A549 (cell line): ENCODE results near the gene RTP5. TPM values are rescaled to one million over a fixed set of nuclear protein-coding genes. Genes with fewer than 3 reads are reported as not detected.

ENCODE experiments used
- ATAC-seq, 2 experiments: fragments of 200-7000 bp in 1 of 2; fragments of >200 bp in 1 of 2; cut with Nextera tagmentation in 1 of 2; cut with Tn5 transposase in 1 of 2; 3 replicates each; pipeline versions ENCODE4 v1.8.0 to v1.9.1; 2018 to 2020; ENCODE audit warnings: mild to moderate bottlenecking in 1 of 2, moderate library complexity in 1 of 2
- CTCF ChIA-PET: fragments of 300-600 bp; sonication (Branson Sonifier 250); formaldehyde crosslinking; extraction: SDS; loops from one replicate; lab custom pipeline; 2021; ENCODE audit warnings: antibody characterized with exemption, inconsistent platforms; lab: Yijun Ruan, JAX
- POLR2A ChIA-PET: fragments of 350-600 bp; formaldehyde crosslinking; extraction: SDS; loops from one replicate; lab custom pipeline; 2021; ENCODE audit warnings: antibody characterized with exemption, inconsistent platforms; lab: Yijun Ruan, JAX
- DNase-seq, 2 experiments: peaks; one replicate each; pipeline versions ENCODE4 v3.0.0 to v3.0.0-alpha.2; 2011 to 2016; ENCODE audit warnings: low read depth in 1 of 2, low spot score in 1 of 2
- FAIRE-seq: peaks from 2 replicates; lab custom pipeline; 2011; peaks lifted over from hg19 to GRCh38; lab: Jason Lieb, UNC
- H3K27ac ChIP-seq, 2 experiments: fragments of >200 bp; sonication (Bioruptor Twin); formaldehyde crosslinking; 3 replicates each; pipeline ENCODE4 v1.5.1; 2016 to 2017
- H3K4me1 ChIP-seq: fragments of >200 bp; sonication (Bioruptor Twin); formaldehyde crosslinking; 3 replicates; pipeline ENCODE4 v1.6.1; 2016
- H3K4me2 ChIP-seq: fragments of >200 bp; sonication (Bioruptor Twin); formaldehyde crosslinking; 3 replicates; pipeline ENCODE4 v1.6.1; 2016
- H3K4me3 ChIP-seq: fragments of >200 bp; sonication (Bioruptor Twin); formaldehyde crosslinking; 3 replicates; pipeline ENCODE4 v1.5.1; 2016
- H3K9me3 ChIP-seq: fragments of >200 bp; sonication (Bioruptor Twin); formaldehyde crosslinking; 3 replicates; pipeline ENCODE4 v1.6.1; 2016
- ATOH8 ChIP-seq: fragments of 250-450 bp; sonication (Bioruptor Pico); IDR thresholded peaks from 2 replicates; pipeline ENCODE4 v1.5.0; 2020; ENCODE audit warnings: low read depth, mild to moderate bottlenecking, moderate library complexity
- BHLHE40 ChIP-seq: IDR thresholded peaks from 2 replicates; pipeline ENCODE4 v1.6.1; 2012; ENCODE audit warnings: low read depth, low read length, inconsistent platforms
- CBX2 ChIP-seq: fragments of 200-600 bp; sonication (generic); IDR thresholded peaks from 2 replicates; pipeline ENCODE4 v1.6.1; 2016; ENCODE audit warnings: low read depth, mild to moderate bottlenecking, borderline replicate concordance
- CEBPB ChIP-seq, 2 experiments: fragments of >200 bp in 1 of 2; sonication (Bioruptor Twin) in 1 of 2; formaldehyde crosslinking in 1 of 2; IDR thresholded peaks; 2 replicates each; pipeline ENCODE4 v1.6.1; 2012 to 2016
- EHF ChIP-seq: fragments of 250-450 bp; sonication (Bioruptor Pico); IDR thresholded peaks from 2 replicates; pipeline ENCODE4 v1.5.0; 2020; ENCODE audit warnings: mild to moderate bottlenecking
- FOSB ChIP-seq: fragments of 250-450 bp; sonication (Bioruptor Pico); IDR thresholded peaks from 2 replicates; pipeline ENCODE4 v1.5.0; 2020; ENCODE audit warnings: mild to moderate bottlenecking, moderate library complexity
- FOSL2 ChIP-seq, 2 experiments: fragments of 450-650 bp in 1 of 2; fragments of >200 bp in 1 of 2; sonication (Bioruptor Twin) in 1 of 2; formaldehyde crosslinking; IDR thresholded peaks; 2 replicates each; pipeline versions ENCODE4 v1.5.0 to v1.6.1; 2016 to 2020; ENCODE audit warnings: mild to moderate bottlenecking in 1 of 2, moderate library complexity in 1 of 2
- HDAC2 ChIP-seq: fragments of 200-600 bp; sonication (generic); IDR thresholded peaks from 2 replicates; pipeline ENCODE4 v1.6.1; 2016
- HES2 ChIP-seq: fragments of >200 bp; sonication (Bioruptor Twin); formaldehyde crosslinking; IDR thresholded peaks from 2 replicates; pipeline ENCODE4 v1.6.1; 2016
- HEYL ChIP-seq: fragments of 250-450 bp; sonication (Bioruptor Pico); IDR thresholded peaks from 2 replicates; pipeline ENCODE4 v1.8.0; 2021; ENCODE audit warnings: mild to moderate bottlenecking, moderate library complexity
- HOXA7 ChIP-seq: fragments of 250-450 bp; sonication (Bioruptor Pico); IDR thresholded peaks from 2 replicates; pipeline ENCODE4 v1.5.0; 2020; ENCODE audit warnings: mild to moderate bottlenecking, moderate library complexity
- KDM5A ChIP-seq: fragments of 200-600 bp; sonication (generic); IDR thresholded peaks from 2 replicates; pipeline ENCODE4 v1.6.1; 2016; ENCODE audit warnings: antibody characterized with exemption, mild to moderate bottlenecking
- MAZ ChIP-seq: fragments of 150-350 bp; IDR thresholded peaks from 2 replicates; pipeline ENCODE4 v1.6.1; 2014; ENCODE audit warnings: antibody characterized with exemption, low read depth, low read length, borderline replicate concordance
- NPAS2 ChIP-seq: fragments of 250-450 bp; sonication (Bioruptor Pico); IDR thresholded peaks from 2 replicates; pipeline ENCODE4 v1.8.0; 2022; ENCODE audit warnings: mild to moderate bottlenecking, moderate library complexity, borderline replicate concordance
- PHF8 ChIP-seq: fragments of 200-600 bp; sonication (generic); IDR thresholded peaks from 2 replicates; pipeline ENCODE4 v1.6.1; 2016; ENCODE audit warnings: low read depth, mild to moderate bottlenecking, antibody characterized with exemption, moderate library complexity, borderline replicate concordance
- POLR2A ChIP-seq: IDR thresholded peaks from 2 replicates; pipeline ENCODE4 v1.6.1; 2012; ENCODE audit warnings: mild to moderate bottlenecking, low read length
- RCOR1 ChIP-seq: fragments of 150-350 bp; IDR thresholded peaks from 2 replicates; pipeline ENCODE4 v1.6.1; 2014; ENCODE audit warnings: antibody characterized with exemption, low read length, low read depth
- SMC3 ChIP-seq: fragments of >200 bp; sonication (Bioruptor Twin); formaldehyde crosslinking; IDR thresholded peaks from 3 replicates; pipeline ENCODE4 v1.6.1; 2018; ENCODE audit warnings: inconsistent platforms
- SREBF2 ChIP-seq: fragments of 450-650 bp; IDR thresholded peaks from 2 replicates; pipeline ENCODE4 v1.6.1; 2014; ENCODE audit warnings: mild to moderate bottlenecking, moderate library complexity
- ZNF302 ChIP-seq: fragments of 250-450 bp; sonication (Bioruptor Pico); IDR thresholded peaks from 2 replicates; pipeline ENCODE4 v1.9.0; 2021; ENCODE audit warnings: inconsistent platforms, mild to moderate bottlenecking, moderate library complexity
- WGBS: methylation state at CpG from one replicate; pipeline ENCODE4 v1.1.6; 2017; ENCODE audit errors: missing lambda C conversion rate; 5-methylcytosine and 5-hydroxymethylcytosine counted together
- polyA plus RNA-seq, 4 experiments: library from polyadenylated mRNA; depleted of rRNA in 3 of 4; stranded (reverse); fragments of >200 nt; fragmentation: RNase III in 1 of 4; extraction: RNeasy Plus Mini Kit Qiagen cat#74134 plus additional on column Dnase treatment in 1 of 4; gene quantifications; 2 replicates in 3 of 4; 3 replicates in 1 of 4; pipeline ENCODE4 v1.2.3, GENCODE V29; 2011 to 2017
- TF ChIP-seq, protein P1 (sequence below): fragments of >200 bp; sonication (Bioruptor Twin); formaldehyde crosslinking; IDR thresholded peaks from 3 replicates; pipeline ENCODE4 v1.5.1; 2016

Gene RTP5
- polyA plus RNA-seq, 2 of the 4 experiments (the other 2 are of a cell fraction): not detected

DNA sequence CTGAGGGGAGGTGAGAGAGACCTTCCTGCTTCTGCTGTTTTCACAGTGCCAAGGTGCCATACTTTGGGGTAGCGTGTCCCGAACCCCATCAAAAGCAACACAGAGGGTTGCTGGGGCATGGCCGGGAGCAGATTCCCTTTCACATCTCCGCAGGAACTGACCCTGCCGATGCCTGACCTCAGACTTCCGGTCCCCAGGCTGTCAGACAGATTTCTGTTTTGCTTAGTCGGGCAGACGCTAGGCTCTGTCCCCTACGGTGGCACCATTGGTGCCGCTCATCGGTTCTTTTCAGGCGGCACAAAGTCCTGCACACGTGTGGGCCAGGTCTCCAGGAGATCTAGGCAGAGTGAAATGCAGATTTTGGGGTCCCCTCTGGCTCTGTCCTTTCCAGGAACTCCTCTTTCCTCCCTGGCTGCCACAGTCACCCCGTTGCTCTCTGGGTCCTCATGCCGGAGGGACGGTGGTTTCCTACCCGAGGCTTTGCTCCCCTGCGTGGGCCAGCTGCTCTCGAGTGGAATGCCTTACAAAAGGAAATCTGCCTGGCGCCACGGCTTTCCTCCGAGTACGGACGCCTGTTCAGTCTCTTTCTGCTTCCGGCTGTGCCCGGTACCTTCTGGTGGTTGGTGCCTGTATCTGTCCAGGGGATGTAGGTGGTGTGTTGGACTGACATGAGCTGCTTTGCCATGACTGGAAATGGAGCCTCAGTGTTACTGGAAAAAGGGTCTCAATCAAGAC lies 39.3 kb downstream of the RTP5 start:
- DNase-seq (no peak), ATAC-seq (no peak), FAIRE-seq (no peak)
- Histone ChIP-seq H3K4me2 (no peak overlapping the region), H3K9me3 (peaks cover 14% of the 10 kb centered on the region; the same call in 2 of the 3 replicates)
- TF ChIP-seq FOSB (CRISPR knock-in tag) (no peak), PHF8 (no peak), KDM5A (no peak), CBX2 (no peak), ATOH8 (no peak)
- TF ChIP-seq, all 56 proteins: peak for 0
- ChIA-PET CTCF (no interaction called here), POLR2A (no interaction called here)
- WGBS: 72% methylated on average over 26 of the region's 26 CpGs
- Histone ChIP-seq H3K27ac (no peak overlapping the region), H3K4me1 (no peaks in the 10 kb centered on the region), H3K4me3 (no peak overlapping the region)

DNA sequence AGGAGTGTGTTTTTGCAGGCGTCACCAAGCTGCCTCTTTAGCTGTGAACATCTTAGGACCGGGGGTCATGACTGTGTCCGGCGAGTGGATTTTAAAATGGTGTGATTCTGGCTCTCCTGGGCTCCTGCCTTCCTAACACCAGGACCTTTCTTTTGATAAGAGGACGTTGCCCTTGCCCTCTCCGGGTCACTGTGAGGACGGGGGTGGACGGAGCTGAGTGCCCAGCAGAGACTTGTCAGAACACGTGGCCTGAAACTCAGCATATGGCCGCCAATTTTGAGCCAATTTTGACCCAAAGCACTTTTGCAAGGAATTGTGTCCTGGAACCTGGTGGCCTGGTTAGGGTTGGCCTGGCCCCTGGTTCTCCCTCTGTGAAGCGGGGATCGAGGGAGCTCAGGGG lies 40.2 kb downstream of the RTP5 start:
- POLR2A ChIA-PET: no interaction called here
- FAIRE-seq (no peak), ATAC-seq (no peak), DNase-seq (no peak)
- Histone ChIP-seq H3K4me3 (no peak overlapping the region), H3K27ac (no peak overlapping the region), H3K4me1 (no peaks in the 10 kb centered on the region), H3K9me3 (peaks cover 20% of the 10 kb centered on the region), H3K4me2 (no peak overlapping the region)
- CTCF ChIA-PET: no interaction called here
- WGBS: 61% methylated on average over 11 of the region's 12 CpGs
- TF ChIP-seq, protein P1, sequence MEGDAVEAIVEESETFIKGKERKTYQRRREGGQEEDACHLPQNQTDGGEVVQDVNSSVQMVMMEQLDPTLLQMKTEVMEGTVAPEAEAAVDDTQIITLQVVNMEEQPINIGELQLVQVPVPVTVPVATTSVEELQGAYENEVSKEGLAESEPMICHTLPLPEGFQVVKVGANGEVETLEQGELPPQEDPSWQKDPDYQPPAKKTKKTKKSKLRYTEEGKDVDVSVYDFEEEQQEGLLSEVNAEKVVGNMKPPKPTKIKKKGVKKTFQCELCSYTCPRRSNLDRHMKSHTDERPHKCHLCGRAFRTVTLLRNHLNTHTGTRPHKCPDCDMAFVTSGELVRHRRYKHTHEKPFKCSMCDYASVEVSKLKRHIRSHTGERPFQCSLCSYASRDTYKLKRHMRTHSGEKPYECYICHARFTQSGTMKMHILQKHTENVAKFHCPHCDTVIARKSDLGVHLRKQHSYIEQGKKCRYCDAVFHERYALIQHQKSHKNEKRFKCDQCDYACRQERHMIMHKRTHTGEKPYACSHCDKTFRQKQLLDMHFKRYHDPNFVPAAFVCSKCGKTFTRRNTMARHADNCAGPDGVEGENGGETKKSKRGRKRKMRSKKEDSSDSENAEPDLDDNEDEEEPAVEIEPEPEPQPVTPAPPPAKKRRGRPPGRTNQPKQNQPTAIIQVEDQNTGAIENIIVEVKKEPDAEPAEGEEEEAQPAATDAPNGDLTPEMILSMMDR: no peak
- TF ChIP-seq HES2 (no peak), NPAS2 (CRISPR knock-in tag) (no peak), SMC3 (no peak), BHLHE40 (no peak), RCOR1 (no peak), FOSL2 (IDR thresholded peaks at IDR 0.05) (no peak), FOSL2 (CRISPR knock-in tag; IDR thresholded peaks at IDR 0.05) (no peak), HEYL (no peak)

DNA sequence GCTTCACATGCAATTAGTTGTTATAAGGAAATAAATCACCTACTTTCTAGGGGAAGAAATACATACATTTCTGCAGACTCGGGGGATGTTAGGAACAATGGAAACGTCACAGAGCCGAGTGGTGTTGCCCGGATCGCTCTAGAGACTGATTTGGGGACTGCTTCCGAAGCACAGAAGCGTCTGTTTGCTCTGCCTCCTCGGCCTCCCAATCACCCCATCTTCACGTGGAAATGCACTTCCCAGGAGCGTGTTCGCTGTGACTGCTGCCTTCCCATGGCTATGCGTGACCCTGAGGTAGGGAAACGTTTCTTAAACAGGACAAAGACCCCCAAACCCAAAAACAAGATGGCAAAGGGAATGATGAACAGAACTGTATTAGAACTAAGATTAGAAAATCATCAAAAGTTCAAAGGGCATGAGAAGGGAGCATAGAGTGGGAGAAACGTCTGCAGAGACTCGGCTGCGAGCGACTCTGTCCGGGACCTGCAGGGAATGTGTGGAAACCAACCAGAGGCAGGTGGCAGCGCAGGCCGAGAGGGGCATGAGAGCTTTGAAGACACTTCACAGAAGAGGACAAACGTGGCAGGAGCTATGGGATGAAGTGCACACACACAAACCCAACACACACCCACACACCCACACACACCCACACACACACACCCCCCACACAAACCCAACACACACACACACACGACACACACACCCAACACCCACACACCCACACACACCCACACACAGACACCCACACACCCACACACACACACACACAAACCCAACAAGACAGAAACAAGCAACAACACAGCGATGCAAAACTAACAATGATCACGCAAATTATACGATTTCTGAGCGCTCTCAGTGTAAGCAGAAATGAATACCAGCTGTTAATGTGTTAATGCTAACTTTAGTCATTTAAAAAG lies 41.3 kb downstream of the RTP5 start:
- TF ChIP-seq SREBF2: no peak
- no peak for TF ChIP-seq HOXA7 (CRISPR knock-in tag)
- TF ChIP-seq HDAC2: no peak
- no peak for TF ChIP-seq EHF
- TF ChIP-seq POLR2A: no peak
- no peak for TF ChIP-seq CEBPB (IDR thresholded peaks at IDR 0.05)
- no peak for TF ChIP-seq PHF8
- no peak for TF ChIP-seq RCOR1
- TF ChIP-seq MAZ: no peak
- no peak for TF ChIP-seq ZNF302 (CRISPR knock-in tag)

More for the DNA sequence above, 41.3 kb downstream of the RTP5 start:
- POLR2A ChIA-PET: no interaction called here
- no peak for DNase-seq
- H3K4me1 ChIP-seq: no peaks in the 10 kb centered on the region
- no peak for ATAC-seq
- H3K4me3 ChIP-seq: no peak overlapping the region
- CTCF ChIA-PET: no interaction called here
- 68% methylated on average over 26 of the region's 26 CpGs for WGBS
- no peak for FAIRE-seq
- H3K4me2 ChIP-seq: no peak overlapping the region
- H3K9me3 ChIP-seq: peaks cover 20% of the 10 kb centered on the region
- no peak overlapping the region for H3K27ac ChIP-seq
